Stomach (tissue), 9 donors: ENCODE data around the gene AKT2. TPM values are rescaled to one million over a fixed set of nuclear protein-coding genes. Genes with fewer than 3 reads are reported as not detected.

Experiments
- DNase-seq, 2 donors: peaks; one replicate each; pipeline versions ENCODE4 v3.0.0 to v3.0.0-alpha.2; 2013 to 2019
- H3K27ac ChIP-seq, 5 donors: fragments of 200-600 bp in 4 of 5; sonication (generic) in 4 of 5; one replicate each; pipeline ENCODE4 v1.5.1; 2013 to 2019; ENCODE audit warnings: mild to moderate bottlenecking in 1 of 5, moderate library complexity in 1 of 5
- H3K27me3 ChIP-seq, 3 donors: fragments of 200-600 bp; sonication (generic); one replicate each; pipeline ENCODE4 v1.5.1; 2017 to 2019; ENCODE audit warnings: mixed run types in 1 of 3
- H3K36me3 ChIP-seq, 4 donors: fragments of 200-600 bp; sonication (generic); 1 replicate in 3 of 4; 2 replicates in 1 of 4; pipeline ENCODE4 v1.5.1; 2016 to 2019
- H3K4me1 ChIP-seq, 4 donors: fragments of 200-600 bp; sonication (generic); one replicate each; pipeline ENCODE4 v1.5.1; 2016 to 2019
- H3K4me3 ChIP-seq, 4 donors: fragments of 200-600 bp; sonication (generic) in 3 of 4; one replicate each; pipeline ENCODE4 v1.5.1; 2016 to 2019; ENCODE audit warnings: mild to moderate bottlenecking in 1 of 4
- H3K9me3 ChIP-seq, 4 donors: fragments of 200-600 bp; sonication (generic); one replicate each; pipeline ENCODE4 v1.5.1; 2016 to 2019
- CTCF ChIP-seq, 7 experiments: fragments of 450-650 bp in 4 of 7; fragments of 200-600 bp in 3 of 7; sonication (generic) in 3 of 7; IDR thresholded peaks; one replicate each; pipeline ENCODE4 v1.5.1; 2016 to 2019; ENCODE audit warnings: antibody characterized with exemption in 7 of 7, control low read depth in 2 of 7, mild to moderate bottlenecking in 1 of 7
- EP300 ChIP-seq: sonication (generic); formaldehyde crosslinking; IDR thresholded peaks from one replicate; pipeline ENCODE4 v1.6.1; 2017; ENCODE audit warnings: antibody characterized with exemption
- POLR2A ChIP-seq, 4 donors: fragments of 450-650 bp; IDR thresholded peaks; one replicate each; pipeline ENCODE4 v1.6.1; 2016; ENCODE audit warnings: antibody characterized with exemption in 4 of 4, control low read depth in 2 of 4, mild to moderate bottlenecking in 1 of 4, moderate library complexity in 1 of 4
- POLR2AphosphoS5 ChIP-seq, 3 donors: sonication (generic); formaldehyde crosslinking; IDR thresholded peaks; one replicate each; pipeline ENCODE4 v1.6.1; 2016; ENCODE audit warnings: antibody characterized with exemption in 3 of 3
- WGBS, 5 donors: extraction: QIAGEN DNeasy Blood & Tissue Kit in 3 of 5; methylation state at CpG; one replicate each; pipeline versions ENCODE4 v1.1.5 to v1.1.7; 2013 to 2018; 5-methylcytosine and 5-hydroxymethylcytosine counted together
- intact Hi-C: fragments of 100-400 bp; cut with DNase I; formaldehyde crosslinking; loops from one replicate; pipeline ENCODE4 v1.15.1; 2023; ENCODE audit warnings: low total_unique reads
- polyA plus RNA-seq, 3 donors: library from polyadenylated mRNA; stranded (reverse); fragments of 200-250 nt; gene quantifications; one replicate each; pipeline ENCODE4 v1.2.3, GENCODE V29; 2013
- small RNA-seq, 4 donors: library from RNA; depleted of rRNA; stranded (forward); fragments of <200 nt; gene quantifications; one replicate each; pipeline ENCODE3, GENCODE V24; 2016
- total RNA-seq, 5 donors: library from RNA; depleted of rRNA; stranded (reverse); fragments of >200 nt; gene quantifications; one replicate each; pipeline versions ENCODE4 v1.1.0 to v1.2.3, GENCODE V29; 2014 to 2016
- donor health status: healthy with polysubstance abuse.
- donor health status: Bipolar disorder and iron deficiency.
- donor health status: healthy.

The AKT2 gene
- total and polyA plus RNA-seq, 8 donors, result 26.0 to 227 (median 75.9) TPM

- Histone ChIP-seq H3K4me3 (no peak overlapping the region), H3K36me3 (no peaks in the 10 kb centered on the region), H3K9me3 (no peaks in the 10 kb centered on the region), H3K4me1 (no peaks in the 10 kb centered on the region), H3K27ac (no peak overlapping the region), H3K27me3 (no peaks in the 10 kb centered on the region)
- intact Hi-C loops, result no loop called here
- 76 to 92% (median 83%) methylated on average over 1 of the region's 1 CpG for WGBS, 5 donors
- TF ChIP-seq EP300 (no peak), CTCF (IDR thresholded peaks at IDR 0.05) (no peak), POLR2AphosphoS5 (IDR thresholded peaks at IDR 0.05) (no peak), POLR2A (IDR thresholded peaks at IDR 0.05) (no peak)
- DNase-seq, result no peak
Observed at GRCh38 chr19:40184273-40184672, 100.9 kb downstream of the AKT2 start.

Small RNAs within 50 kb of the gene (small RNA-seq; reads per million reads assigned to genes)
- gene MIR641 (0.27 to 1.4 (median 0.88) reads per million in 4 donors), gene RNU6-945P (0 reads per million in 4 donors)

Other genes starting within 250 kb of the AKT2 start
- 10 to 100 TPM in 3 of 5 donors, 1 to 10 TPM in 2; 6.7 to 73.9 (median 11.2) TPM for gene ZNF780B, start 229.1 kb downstream of the AKT2 start, total RNA-seq
- 1 to 10 TPM; 2.7 to 4.1 (median 3.6) TPM for gene ZNF780B, start 229.1 kb downstream of the AKT2 start, polyA plus RNA-seq
- gene ZNF780A, start 194.4 kb downstream of the AKT2 start, total RNA-seq, result 10 to 100 TPM in 4 of 5 donors, 1 to 10 TPM in 1; 8.1 to 19.5 (median 12.6) TPM
- gene ZNF780A, start 194.4 kb downstream of the AKT2 start, polyA plus RNA-seq, result 10 to 100 TPM; 21.7 to 40.5 (median 22.5) TPM
- 10 to 100 TPM in 4 of 5 donors, 1 to 10 TPM in 1; 8.8 to 34.5 (median 15.2) TPM for gene MAP3K10, start 93.9 kb downstream of the AKT2 start, total RNA-seq
- gene MAP3K10, start 93.9 kb downstream of the AKT2 start, polyA plus RNA-seq, result 10 to 100 TPM in 1 of 3 donors, 1 to 10 TPM in 2; 5.2 to 18.3 (median 6.1) TPM
- gene TTC9B, start 67.0 kb downstream of the AKT2 start, total RNA-seq, result under 1 TPM in 1 of 5 donors, not detected in 4; 0.37 TPM
- gene TTC9B, start 67.0 kb downstream of the AKT2 start, polyA plus RNA-seq, result under 1 TPM in 1 of 3 donors, not detected in 2; 0.35 TPM
- gene CCNP, start 58.7 kb downstream of the AKT2 start, total RNA-seq, result not detected
- gene CCNP, start 58.7 kb downstream of the AKT2 start, polyA plus RNA-seq, result under 1 TPM in 2 of 3 donors, not detected in 1; 0.19 to 0.48 TPM
- gene C19orf47, start 63.1 kb upstream of the AKT2 start, total RNA-seq, result 10 to 100 TPM in 1 of 5 donors, 1 to 10 TPM in 3, under 1 TPM in 1; 0.58 to 59.7 (median 4.5) TPM
- 10 to 100 TPM in 2 of 3 donors, 1 to 10 TPM in 1; 9.6 to 14.8 (median 14.4) TPM for gene C19orf47, start 63.1 kb upstream of the AKT2 start, polyA plus RNA-seq
- gene PLD3, start 63.4 kb upstream of the AKT2 start, total RNA-seq, result 100 to 1,000 TPM in 4 of 5 donors, 10 to 100 TPM in 1; 95.6 to 273 (median 257) TPM
- 10 to 100 TPM; 58.8 to 85.2 (median 74.9) TPM for gene PLD3, start 63.4 kb upstream of the AKT2 start, polyA plus RNA-seq
- not detected for gene HIPK4, start 104.8 kb upstream of the AKT2 start, total RNA-seq
- gene HIPK4, start 104.8 kb upstream of the AKT2 start, polyA plus RNA-seq, result under 1 TPM; 0.05 to 0.46 (median 0.12) TPM
- 1 to 10 TPM in 4 of 5 donors, not detected in 1; 4.3 to 8.6 (median 6.3) TPM for gene PRX, start 128.0 kb upstream of the AKT2 start, total RNA-seq
- gene PRX, start 128.0 kb upstream of the AKT2 start, polyA plus RNA-seq, result 1 to 10 TPM; 1.6 to 2.7 (median 2.1) TPM
- gene SERTAD1, start 140.6 kb upstream of the AKT2 start, total RNA-seq, result 10 to 100 TPM in 1 of 5 donors, 1 to 10 TPM in 3, not detected in 1; 8.6 to 16.8 (median 9.7) TPM
- gene SERTAD1, start 140.6 kb upstream of the AKT2 start, polyA plus RNA-seq, result 10 to 100 TPM; 11.2 to 36.5 (median 25.2) TPM
- gene SERTAD3, start 159.0 kb upstream of the AKT2 start, total RNA-seq, result 10 to 100 TPM in 4 of 5 donors, 1 to 10 TPM in 1; 6.2 to 41.4 (median 32.5) TPM
- 10 to 100 TPM; 16.8 to 29.4 (median 25.9) TPM for gene SERTAD3, start 159.0 kb upstream of the AKT2 start, polyA plus RNA-seq
- gene BLVRB, start 180.4 kb upstream of the AKT2 start, total RNA-seq, result 100 to 1,000 TPM in 4 of 5 donors, 10 to 100 TPM in 1; 54.3 to 561 (median 121) TPM
- 100 to 1,000 TPM; 247 to 492 (median 288) TPM for gene BLVRB, start 180.4 kb upstream of the AKT2 start, polyA plus RNA-seq
- 10 to 100 TPM in 1 of 5 donors, 1 to 10 TPM in 3, not detected in 1; 2.2 to 18.1 (median 2.6) TPM for gene SPTBN4, start 181.7 kb upstream of the AKT2 start, total RNA-seq
- gene SPTBN4, start 181.7 kb upstream of the AKT2 start, polyA plus RNA-seq, result 1 to 10 TPM; 1.4 to 2.2 (median 2.0) TPM